Left lung (tissue), 10 donors: ENCODE measurements around the gene TLE3. TPM values are rescaled to one million over a fixed set of nuclear protein-coding genes. Genes with fewer than 3 reads are reported as not detected.
A peak's percentile ranks its signal among the peaks of the same experiment; 100 is the strongest.

ENCODE experiments used
- ATAC-seq: fragments of 200-7000 bp; cut with Tn5 transposase; one replicate; pipeline ENCODE4 v1.9.1; 2020; ENCODE audit warnings: moderate library complexity
- DNase-seq, 4 donors: peaks; one replicate each; pipeline ENCODE4 v3.0.0-alpha.2; 2013 to 2020
- H3K27ac ChIP-seq, 2 donors: fragments of 200-600 bp; sonication (generic) in 1 of 2; one replicate each; pipeline versions ENCODE4 v1.5.0 to v1.8.0; 2020 to 2021
- H3K27me3 ChIP-seq, 2 donors: fragments of 200-600 bp; sonication (generic) in 1 of 2; one replicate each; pipeline versions ENCODE4 v1.5.0 to v1.8.0; 2020 to 2021
- H3K36me3 ChIP-seq, 2 donors: fragments of 200-600 bp; sonication (generic) in 1 of 2; one replicate each; pipeline versions ENCODE4 v1.5.0 to v1.8.0; 2020 to 2021
- H3K4me1 ChIP-seq, 2 donors: fragments of 200-600 bp; one replicate each; pipeline ENCODE4 v1.8.0; 2021
- H3K4me3 ChIP-seq, 2 donors: fragments of 200-600 bp; sonication (generic) in 1 of 2; one replicate each; pipeline versions ENCODE4 v1.5.0 to v1.8.0; 2020 to 2021; ENCODE audit warnings: mild to moderate bottlenecking in 1 of 2
- H3K9me3 ChIP-seq, 2 donors: fragments of 200-600 bp; sonication (generic) in 1 of 2; one replicate each; pipeline versions ENCODE4 v1.5.0 to v1.8.0; 2020 to 2021
- intact Hi-C, 2 donors: fragments of 100-400 bp; cut with DNase I; formaldehyde crosslinking; loops; one replicate each; pipeline versions ENCODE4 v1.11.2 to v1.14.2; 2022
- polyA plus RNA-seq, 6 donors: library from polyadenylated mRNA; unstranded; fragments of 120-200 nt; gene quantifications; one replicate each; pipeline ENCODE4 v1.2.1, GENCODE V29; 2013; ENCODE audit not compliant: insufficient read length in 6 of 6
- total RNA-seq, 2 donors: library from RNA; stranded (reverse); fragmentation: NEBNext Ultra II Directional; extraction: Animal tissue kit (Norgen Biotek cat#: 25700); gene quantifications; one replicate each; pipeline ENCODE4 v1.2.1, GENCODE V29; 2021
- TF ChIP-seq, protein P1 (sequence below), 2 donors: fragments of 200-600 bp; sonication (generic) in 1 of 2; IDR thresholded peaks; one replicate each; pipeline versions ENCODE4 v1.5.0 to v1.8.0; 2021; ENCODE audit warnings: antibody characterized with exemption in 2 of 2
- donor health status: DM: no; HTN: yes; CAD: no.
- donor health status: DM: no; HTN: no; CAD: no.

Gene TLE3
- total and polyA plus RNA-seq, 8 donors: 48.2 to 77.2 (median 62.0) TPM

DNA sequence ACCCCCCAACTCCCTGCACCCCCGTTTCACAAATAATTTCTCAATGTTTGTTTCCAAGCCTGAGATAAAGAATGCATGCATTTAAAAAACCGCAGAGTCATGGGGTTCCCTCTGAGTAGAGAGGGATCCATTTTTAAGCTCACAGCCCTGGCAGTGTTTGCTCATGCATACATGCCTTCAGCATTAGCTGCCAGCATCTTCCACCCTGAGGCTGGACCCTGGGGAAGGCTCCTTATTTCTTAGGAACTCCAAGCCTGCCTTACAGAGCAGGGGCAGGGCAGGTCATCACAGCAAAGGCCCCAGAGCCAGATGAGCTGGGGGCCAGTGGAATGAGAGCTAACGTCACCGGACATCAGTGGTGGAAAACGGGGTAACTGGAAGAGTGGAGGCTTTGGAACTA, 31.3 kb downstream of the TLE3 start:
- ATAC-seq (no peak), DNase-seq (no peak)
- TF ChIP-seq, protein P1, sequence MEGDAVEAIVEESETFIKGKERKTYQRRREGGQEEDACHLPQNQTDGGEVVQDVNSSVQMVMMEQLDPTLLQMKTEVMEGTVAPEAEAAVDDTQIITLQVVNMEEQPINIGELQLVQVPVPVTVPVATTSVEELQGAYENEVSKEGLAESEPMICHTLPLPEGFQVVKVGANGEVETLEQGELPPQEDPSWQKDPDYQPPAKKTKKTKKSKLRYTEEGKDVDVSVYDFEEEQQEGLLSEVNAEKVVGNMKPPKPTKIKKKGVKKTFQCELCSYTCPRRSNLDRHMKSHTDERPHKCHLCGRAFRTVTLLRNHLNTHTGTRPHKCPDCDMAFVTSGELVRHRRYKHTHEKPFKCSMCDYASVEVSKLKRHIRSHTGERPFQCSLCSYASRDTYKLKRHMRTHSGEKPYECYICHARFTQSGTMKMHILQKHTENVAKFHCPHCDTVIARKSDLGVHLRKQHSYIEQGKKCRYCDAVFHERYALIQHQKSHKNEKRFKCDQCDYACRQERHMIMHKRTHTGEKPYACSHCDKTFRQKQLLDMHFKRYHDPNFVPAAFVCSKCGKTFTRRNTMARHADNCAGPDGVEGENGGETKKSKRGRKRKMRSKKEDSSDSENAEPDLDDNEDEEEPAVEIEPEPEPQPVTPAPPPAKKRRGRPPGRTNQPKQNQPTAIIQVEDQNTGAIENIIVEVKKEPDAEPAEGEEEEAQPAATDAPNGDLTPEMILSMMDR (IDR thresholded peaks at IDR 0.05): no peak
- peaks cover 0 to 10% of the 10 kb centered on the region in 2 donors for H3K4me1 ChIP-seq
- H3K27me3 ChIP-seq: no peaks in the 10 kb centered on the region
- no peaks in the 10 kb centered on the region for H3K9me3 ChIP-seq
- H3K4me3 ChIP-seq: no peak overlapping the region
- intact Hi-C loops: no loop called here
- no peak overlapping the region for H3K27ac ChIP-seq
- H3K36me3 ChIP-seq: peaks cover 0 to 100% of the 10 kb centered on the region in 2 donors

DNA sequence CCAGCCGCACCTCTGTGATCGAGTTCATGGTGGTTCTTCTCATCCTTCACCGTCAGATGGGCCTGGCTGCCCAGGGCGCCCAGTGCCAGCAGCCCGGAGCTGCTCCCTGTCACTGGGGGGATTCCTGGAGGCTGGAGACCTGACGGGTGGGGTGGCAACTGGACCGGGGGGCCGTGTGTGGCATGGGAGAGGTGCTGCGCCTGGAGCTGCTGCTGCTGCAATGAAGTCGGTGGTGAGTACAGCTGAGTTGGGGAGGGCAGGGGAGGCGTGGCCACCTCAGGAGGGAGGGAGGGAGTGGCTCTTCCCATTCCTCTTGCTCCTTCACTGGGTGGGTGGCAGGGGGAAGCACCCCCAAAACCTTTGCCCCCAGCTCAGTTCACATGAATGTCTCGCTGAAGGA, 31.7 kb downstream of the TLE3 start:
- Histone ChIP-seq H3K36me3 (peaks cover 0 to 100% of the 10 kb centered on the region in 2 donors), H3K27ac (no peak overlapping the region), H3K9me3 (no peaks in the 10 kb centered on the region), H3K4me1 (peaks cover 0 to 10% of the 10 kb centered on the region in 2 donors), H3K27me3 (no peaks in the 10 kb centered on the region), H3K4me3 (no peak overlapping the region)
- TF ChIP-seq, protein P1 (IDR thresholded peaks at IDR 0.05): no peak
- no peak for ATAC-seq
- no peak for DNase-seq
- intact Hi-C loops: no loop called here

DNA sequence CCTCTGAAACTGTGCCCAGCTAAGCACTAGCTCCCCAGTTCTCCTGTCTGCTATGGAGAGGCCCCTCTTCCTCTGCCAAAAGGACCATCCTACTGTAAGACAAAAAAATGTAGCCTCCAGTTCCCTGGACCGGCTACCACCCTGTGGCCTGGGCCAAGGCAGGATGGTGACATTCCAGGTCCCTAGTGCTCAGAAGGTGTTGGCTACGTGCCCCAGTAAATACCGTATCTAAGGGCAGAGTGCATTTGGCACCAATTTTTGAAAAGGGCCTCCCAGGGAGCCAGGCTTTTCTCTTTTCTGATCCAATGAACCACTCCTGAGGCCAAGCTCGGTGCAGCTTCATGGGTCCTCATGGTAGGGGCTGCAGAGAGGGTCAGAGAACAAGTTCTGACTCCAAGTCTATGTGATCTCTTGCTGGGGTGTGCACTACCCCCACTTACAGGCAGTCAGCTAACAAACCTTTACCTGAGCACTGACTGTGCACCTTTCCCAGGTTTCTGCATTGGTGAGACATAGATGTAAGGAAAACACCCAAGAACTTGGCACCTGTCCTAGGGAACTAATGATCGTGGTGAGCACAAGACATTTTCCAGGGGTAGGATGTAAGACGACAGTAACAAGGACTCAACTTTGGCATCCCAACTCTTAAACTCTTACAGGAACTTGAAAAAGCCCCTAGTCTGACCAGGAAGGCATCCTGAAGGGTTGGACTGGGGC, 32.6 kb downstream of the TLE3 start:
- Histone ChIP-seq H3K36me3 (peaks cover 0 to 100% of the 10 kb centered on the region in 2 donors), H3K4me3 (no peak overlapping the region), H3K4me1 (peaks cover 0 to 10% of the 10 kb centered on the region in 2 donors), H3K27me3 (no peaks in the 10 kb centered on the region), H3K9me3 (no peaks in the 10 kb centered on the region), H3K27ac (no peak overlapping the region)
- intact Hi-C loops: no loop called here
- ATAC-seq (peak; percentile 58), DNase-seq (no peak)
- TF ChIP-seq, protein P1 (IDR thresholded peaks at IDR 0.05): no peak

DNA sequence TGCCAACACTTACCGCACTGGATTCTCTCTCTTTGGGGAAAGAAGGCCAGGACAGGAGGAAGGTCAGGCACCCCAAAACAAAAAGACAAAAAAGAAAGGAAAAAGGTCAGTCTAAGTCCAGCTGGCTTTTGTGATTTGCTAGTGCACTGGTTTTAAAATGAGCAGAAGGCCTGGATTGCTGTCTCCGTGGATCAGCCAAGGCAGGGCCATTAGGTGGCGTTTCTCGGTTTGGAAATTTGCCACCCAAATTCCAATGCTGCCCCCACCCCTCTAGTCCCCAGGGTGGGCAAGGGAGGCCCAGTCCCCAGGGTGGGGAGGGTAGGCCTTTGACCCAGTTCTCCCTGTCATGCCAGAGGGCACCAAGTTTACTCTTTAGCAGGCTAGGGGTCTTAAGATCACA, 33.3 kb downstream of the TLE3 start:
- intact Hi-C loops: no loop called here
- H3K9me3 ChIP-seq: no peaks in the 10 kb centered on the region
- TF ChIP-seq, protein P1 (IDR thresholded peaks at IDR 0.05): no peak
- H3K4me3 ChIP-seq: no peak overlapping the region
- DNase-seq (no peak), ATAC-seq (no peak)
- H3K4me1 ChIP-seq: peaks cover 0 to 10% of the 10 kb centered on the region in 2 donors
- peaks cover 0 to 100% of the 10 kb centered on the region in 2 donors for H3K36me3 ChIP-seq
- H3K27me3 ChIP-seq: no peaks in the 10 kb centered on the region
- peak overlapping the region in 1 of 2 donors; percentile 11 for H3K27ac ChIP-seq

DNA sequence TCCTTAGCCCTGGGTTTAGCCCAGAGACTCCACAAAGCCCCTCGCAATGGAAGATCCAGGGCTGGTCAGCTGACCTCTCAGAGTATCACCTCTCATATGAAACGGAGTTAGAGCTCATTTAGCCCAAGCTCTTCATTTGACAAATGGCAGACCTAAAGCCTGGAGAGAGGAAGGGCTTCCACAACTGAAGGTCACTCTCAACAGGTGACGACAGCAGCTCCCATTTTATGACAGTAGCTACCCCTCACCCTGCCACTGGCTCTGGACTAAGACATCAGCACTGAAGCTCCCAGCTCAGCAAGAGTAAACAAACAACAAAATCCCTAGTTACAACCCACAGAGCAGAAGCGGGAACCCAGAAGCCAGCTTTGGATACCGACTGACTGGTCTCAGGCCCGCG, 33.7 kb downstream of the TLE3 start:
- TF ChIP-seq, protein P1 (IDR thresholded peaks at IDR 0.05): no peak
- Histone ChIP-seq H3K4me3 (no peak overlapping the region), H3K27me3 (no peaks in the 10 kb centered on the region), H3K9me3 (no peaks in the 10 kb centered on the region), H3K4me1 (peaks cover 0 to 10% of the 10 kb centered on the region in 2 donors), H3K27ac (no peak overlapping the region), H3K36me3 (peaks cover 0 to 100% of the 10 kb centered on the region in 2 donors)
- intact Hi-C loops: no loop called here
- DNase-seq: no peak
- ATAC-seq: no peak
